Vagina (tissue), 2 donors: ENCODE results near the gene WFDC5. TPM values are rescaled to one million over a fixed set of nuclear protein-coding genes. Genes with fewer than 3 reads are reported as not detected.
"Not testable (repeated sequence)": the region's sequence is repeated elsewhere in the genome, so short reads cannot be mapped to it uniquely, and the experiment has no call there.

Source experiments
- DNase-seq, 2 donors: peaks; one replicate each; pipeline ENCODE4 v3.0.0-alpha.2; 2017; ENCODE audit errors: extremely low spot score in 2 of 2
- H3K27ac ChIP-seq: fragments of 200-600 bp; sonication (generic); one replicate; pipeline ENCODE4 v1.5.1; 2019
- H3K27me3 ChIP-seq: fragments of 200-600 bp; sonication (generic); one replicate; pipeline ENCODE4 v1.5.1; 2019
- H3K36me3 ChIP-seq, 2 donors: fragments of 200-600 bp; sonication (generic); one replicate each; pipeline ENCODE4 v1.5.1; 2017 to 2019
- H3K4me1 ChIP-seq: fragments of 200-600 bp; sonication (generic); one replicate; pipeline ENCODE4 v1.5.1; 2019
- H3K4me3 ChIP-seq, 2 donors: fragments of 200-600 bp; sonication (generic); 1 replicate in 1 of 2; 2 replicates in 1 of 2; pipeline ENCODE4 v1.5.1; 2016 to 2019
- H3K9me3 ChIP-seq: fragments of 200-600 bp; sonication (generic); one replicate; pipeline ENCODE4 v1.5.1; 2019
- CTCF ChIP-seq, 3 experiments: fragments of 450-650 bp in 2 of 3; fragments of 200-600 bp in 1 of 3; sonication (generic) in 1 of 3; IDR thresholded peaks; one replicate each; pipeline ENCODE4 v1.5.1; 2017 to 2019; ENCODE audit warnings: antibody characterized with exemption in 3 of 3, mild to moderate bottlenecking in 2 of 3, moderate library complexity in 2 of 3
- POLR2A ChIP-seq, 2 donors: fragments of 450-650 bp; IDR thresholded peaks; one replicate each; pipeline ENCODE4 v1.6.1; 2017; ENCODE audit warnings: antibody characterized with exemption in 2 of 2, mild to moderate bottlenecking in 2 of 2, moderate library complexity in 2 of 2
- POLR2AphosphoS5 ChIP-seq, 2 donors: sonication (generic); formaldehyde crosslinking; IDR thresholded peaks; one replicate each; pipeline ENCODE4 v1.9.0; 2017; ENCODE audit warnings: antibody characterized with exemption in 2 of 2, mild to moderate bottlenecking in 2 of 2, low read depth in 1 of 2; ENCODE audit not compliant: insufficient read depth in 1 of 2
- intact Hi-C: fragments of 100-400 bp; cut with DNase I; formaldehyde crosslinking; loops from one replicate; pipeline ENCODE4 v1.15.1; 2023
- total RNA-seq: library from RNA; depleted of rRNA; stranded (reverse); fragments of >200 nt; gene quantifications from one replicate; pipeline ENCODE4 v1.2.3, GENCODE V29; 2016

Gene WFDC5
- total RNA-seq, 1 donor from 2014 or later = 6.1 TPM

GRCh38 chr20:45153752-45154151 is 38.8 kb upstream of the WFDC5 start:
- TF ChIP-seq CTCF (IDR thresholded peaks at IDR 0.05) (no peak), POLR2A (IDR thresholded peaks at IDR 0.05) (no peak), POLR2AphosphoS5 (IDR thresholded peaks at IDR 0.05; ENCODE audit: insufficient read depth in 1 of 2, low read depth in 1 of 2) (no peak)
- H3K4me3 ChIP-seq = no peak overlapping the region
- H3K36me3 ChIP-seq = no peaks in the 10 kb centered on the region
- no peak overlapping the region for H3K27ac ChIP-seq
- no peaks in the 10 kb centered on the region for H3K9me3 ChIP-seq
- H3K4me1 ChIP-seq = peaks cover 6% of the 10 kb centered on the region
- H3K27me3 ChIP-seq = no peaks in the 10 kb centered on the region
- intact Hi-C loops = no loop called here
- no peak for DNase-seq

- Histone ChIP-seq H3K4me3 (no peak overlapping the region), H3K27ac (no peak overlapping the region), H3K27me3 (no peaks in the 10 kb centered on the region), H3K4me1 (peaks cover 6% of the 10 kb centered on the region), H3K36me3 (no peaks in the 10 kb centered on the region), H3K9me3 (no peaks in the 10 kb centered on the region)
- no peak for DNase-seq
- TF ChIP-seq CTCF (IDR thresholded peaks at IDR 0.05) = no peak
- TF ChIP-seq POLR2A (IDR thresholded peaks at IDR 0.05) = no peak
- TF ChIP-seq POLR2AphosphoS5 (IDR thresholded peaks at IDR 0.05; ENCODE audit: insufficient read depth in 1 of 2, low read depth in 1 of 2) = no peak
- intact Hi-C loops = no loop called here
Measured at GRCh38 chr20:45153147-45153546, 38.2 kb upstream of the WFDC5 start.

- Histone ChIP-seq H3K4me3 (no peak overlapping the region), H3K36me3 (no peaks in the 10 kb centered on the region), H3K27me3 (no peaks in the 10 kb centered on the region), H3K9me3 (no peaks in the 10 kb centered on the region), H3K4me1 (peaks cover 3% of the 10 kb centered on the region), H3K27ac (no peak overlapping the region)
- TF ChIP-seq POLR2A (IDR thresholded peaks at IDR 0.05) = no peak
- no peak for TF ChIP-seq CTCF (IDR thresholded peaks at IDR 0.05)
- TF ChIP-seq POLR2AphosphoS5 (IDR thresholded peaks at IDR 0.05; ENCODE audit: insufficient read depth in 1 of 2, low read depth in 1 of 2) = no peak
- intact Hi-C loops = no loop called here
- no peak for DNase-seq
Measured at GRCh38 chr20:45152405-45152804, 37.4 kb upstream of the WFDC5 start.

GRCh38 chr20:45149062-45149461 is 34.1 kb upstream of the WFDC5 start:
- Histone ChIP-seq H3K4me1 (no peaks in the 10 kb centered on the region), H3K27me3 (no peaks in the 10 kb centered on the region), H3K36me3 (no peaks in the 10 kb centered on the region), H3K27ac (no peak overlapping the region), H3K9me3 (no peaks in the 10 kb centered on the region), H3K4me3 (no peak overlapping the region)
- intact Hi-C loops = no loop called here
- DNase-seq = no peak
- no peak for TF ChIP-seq POLR2A (IDR thresholded peaks at IDR 0.05)
- TF ChIP-seq POLR2AphosphoS5 (IDR thresholded peaks at IDR 0.05; ENCODE audit: insufficient read depth in 1 of 2, low read depth in 1 of 2) = no peak
- no peak for TF ChIP-seq CTCF (IDR thresholded peaks at IDR 0.05)

- no peak for DNase-seq
- TF ChIP-seq POLR2AphosphoS5 (IDR thresholded peaks at IDR 0.05; ENCODE audit: insufficient read depth in 1 of 2, low read depth in 1 of 2) (no peak), POLR2A (IDR thresholded peaks at IDR 0.05) (no peak), CTCF (IDR thresholded peaks at IDR 0.05) (no peak)
- no peaks in the 10 kb centered on the region for H3K36me3 ChIP-seq
Measured at GRCh38 chr20:45140836-45141235, 25.9 kb upstream of the WFDC5 start.

GRCh38 chr20:45139733-45140375 is 24.9 kb upstream of the WFDC5 start:
- H3K27ac ChIP-seq, H3K36me3 ChIP-seq, H3K27me3 ChIP-seq, H3K9me3 ChIP-seq, intact Hi-C loops, DNase-seq, H3K4me3 ChIP-seq, H3K4me1 ChIP-seq: not testable (repeated sequence)

More at GRCh38 chr20:45140836-45141235, 25.9 kb upstream of the WFDC5 start:
- H3K4me1 ChIP-seq = no peaks in the 10 kb centered on the region
- no peak overlapping the region for H3K27ac ChIP-seq
- H3K27me3 ChIP-seq = no peaks in the 10 kb centered on the region
- H3K4me3 ChIP-seq = no peak overlapping the region
- intact Hi-C loops = no loop called here
- H3K9me3 ChIP-seq = no peaks in the 10 kb centered on the region
